Heart left ventricle (tissue), 16 donors: ENCODE results near the gene GGT5. TPM values are rescaled to one million over a fixed set of nuclear protein-coding genes. Genes with fewer than 3 reads are reported as not detected.
"Not testable (repeated sequence)": the region's sequence is repeated elsewhere in the genome, so short reads cannot be mapped to it uniquely, and the experiment has no call there.

Source experiments
- ATAC-seq, 4 donors: fragments of 200-7000 bp; cut with Tn5 transposase; one replicate each; pipeline ENCODE4 v1.9.1; 2020 to 2022; ENCODE audit warnings: moderate library complexity in 4 of 4, mild to moderate bottlenecking in 3 of 4, moderate number of reproducible peaks in 1 of 4
- DNase-seq, 5 donors: peaks; one replicate each; pipeline ENCODE4 v3.0.0-alpha.2; 2020
- H3K27ac ChIP-seq, 12 donors: fragments of 200-600 bp; sonication (generic) in 4 of 12; one replicate each; pipeline versions ENCODE4 v1.5.0 to v1.8.0; 2016 to 2022; ENCODE audit warnings: mild to moderate bottlenecking in 2 of 12
- H3K27me3 ChIP-seq, 9 donors: fragments of 200-600 bp; sonication (generic) in 2 of 9; one replicate each; pipeline versions ENCODE4 v1.5.1 to v1.8.0; 2016 to 2022; ENCODE audit warnings: mild to moderate bottlenecking in 3 of 9
- H3K36me3 ChIP-seq, 9 donors: fragments of 200-600 bp; sonication (generic) in 2 of 9; one replicate each; pipeline versions ENCODE4 v1.5.0 to v1.8.0; 2018 to 2022; ENCODE audit warnings: mild to moderate bottlenecking in 2 of 9
- H3K4me1 ChIP-seq, 12 donors: fragments of 200-600 bp; sonication (generic) in 4 of 12; one replicate each; pipeline versions ENCODE4 v1.5.0 to v1.8.0; 2016 to 2022; ENCODE audit warnings: mild to moderate bottlenecking in 3 of 12
- H3K4me3 ChIP-seq, 12 donors: fragments of 200-600 bp; sonication (generic) in 4 of 12; one replicate each; pipeline versions ENCODE4 v1.5.0 to v1.8.0; 2017 to 2022; ENCODE audit warnings: mild to moderate bottlenecking in 9 of 12, moderate library complexity in 4 of 12
- H3K9me3 ChIP-seq, 12 donors: fragments of 200-600 bp; sonication (generic) in 4 of 12; one replicate each; pipeline versions ENCODE4 v1.5.0 to v1.8.0; 2016 to 2022; ENCODE audit warnings: mild to moderate bottlenecking in 1 of 12
- WGBS, 4 donors: extraction: QIAGEN DNeasy Blood & Tissue Kit in 2 of 4; methylation state at CpG; one replicate each; pipeline versions ENCODE4 v1.1.5 to v1.1.7; 2013 to 2018; 5-methylcytosine and 5-hydroxymethylcytosine counted together
- intact Hi-C, 10 donors: fragments of 100-400 bp; cut with DNase I; formaldehyde crosslinking; loops; one replicate each; pipeline versions ENCODE4 v1.11.1 to v1.14.2; 2022
- polyA plus RNA-seq, 2 donors: library from polyadenylated mRNA; stranded (reverse); fragments of 200-250 nt; gene quantifications; one replicate each; pipeline ENCODE4 v1.2.3, GENCODE V29; 2013
- total RNA-seq, 9 donors: library from RNA; depleted of rRNA in 2 of 9; stranded (reverse); fragments of >200 nt in 2 of 9; fragmentation: NEBNext Ultra II Directional in 3 of 9; extraction: Animal tissue kit (Norgen Biotek cat#: 25700) in 3 of 9; gene quantifications; one replicate each; pipeline versions ENCODE4 v1.1.0 to v1.2.4, GENCODE V29; 2016 to 2023
- TF ChIP-seq, protein P1 (sequence below), 12 donors: fragments of 200-600 bp; sonication (generic) in 4 of 12; IDR thresholded peaks; one replicate each; pipeline versions ENCODE4 v1.5.0 to v1.8.0; 2018 to 2022; ENCODE audit warnings: antibody characterized with exemption in 12 of 12, mild to moderate bottlenecking in 5 of 12
- donor health status: ischemic (EF 13 %, LVEDD 7.1; RV severe dilation, severe dysfunction).
- donor health status: healthy with polysubstance abuse.
- donor health status: DM: no; HTN: yes; CAD: no.
- donor health status: DM: no; HTN: no; CAD: no.
- donor health status: ischemic (EF 25% LVEDD 6.9; RV normal size, moderate dysfunction).
- donor health status: ischemic (EF 25% LVEDD 5.7; RV mildly dilated, moderate dysfunction).
- donor health status: healthy.
- donor health status: DM: yes; HTN: yes; CAD: no.
- donor health status: ischemic (EF 35%, LVEDD 5.7; RV mildly dilated, moderate dysfunction).
- donor health status: nonischemic (EF 11% LVEDD 7.7; RV severe dilation, severe dysfunction).
- donor health status: DM: yes; HTN: yes; CAD: no.
- donor health status: PGD.
- donor health status: ischemic (EF 29% LVEDD 5.4; RV normal size, mild dysfunction).
- donor health status: nonischemic (EF 23%, LVEDD 6.1; RV moderate dilation, normal function).

Gene GGT5
- total and polyA plus RNA-seq, 11 donors: 6.1 to 71.5 (median 19.6) TPM

DNA sequence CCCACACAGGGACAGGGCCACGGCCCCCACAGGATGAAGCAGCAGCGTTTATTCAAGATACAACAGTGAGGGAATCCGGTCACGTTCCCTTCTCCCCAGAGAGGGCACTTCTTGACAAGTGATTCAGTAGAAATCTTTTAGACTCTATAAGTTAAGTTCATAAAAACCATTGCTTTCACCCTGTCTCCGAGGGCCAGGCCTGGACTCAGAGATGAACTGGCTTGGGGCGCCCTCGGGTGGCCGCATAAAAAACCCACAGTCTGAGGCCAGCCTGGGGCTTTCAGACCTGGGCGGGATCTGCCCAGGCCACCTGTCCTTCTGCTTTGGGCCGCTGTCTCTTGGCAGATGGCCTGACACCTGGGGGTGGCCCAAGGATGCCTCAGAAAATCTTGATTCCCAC is 14.6 kb upstream of the GGT5 start:
- TF ChIP-seq, protein P1, sequence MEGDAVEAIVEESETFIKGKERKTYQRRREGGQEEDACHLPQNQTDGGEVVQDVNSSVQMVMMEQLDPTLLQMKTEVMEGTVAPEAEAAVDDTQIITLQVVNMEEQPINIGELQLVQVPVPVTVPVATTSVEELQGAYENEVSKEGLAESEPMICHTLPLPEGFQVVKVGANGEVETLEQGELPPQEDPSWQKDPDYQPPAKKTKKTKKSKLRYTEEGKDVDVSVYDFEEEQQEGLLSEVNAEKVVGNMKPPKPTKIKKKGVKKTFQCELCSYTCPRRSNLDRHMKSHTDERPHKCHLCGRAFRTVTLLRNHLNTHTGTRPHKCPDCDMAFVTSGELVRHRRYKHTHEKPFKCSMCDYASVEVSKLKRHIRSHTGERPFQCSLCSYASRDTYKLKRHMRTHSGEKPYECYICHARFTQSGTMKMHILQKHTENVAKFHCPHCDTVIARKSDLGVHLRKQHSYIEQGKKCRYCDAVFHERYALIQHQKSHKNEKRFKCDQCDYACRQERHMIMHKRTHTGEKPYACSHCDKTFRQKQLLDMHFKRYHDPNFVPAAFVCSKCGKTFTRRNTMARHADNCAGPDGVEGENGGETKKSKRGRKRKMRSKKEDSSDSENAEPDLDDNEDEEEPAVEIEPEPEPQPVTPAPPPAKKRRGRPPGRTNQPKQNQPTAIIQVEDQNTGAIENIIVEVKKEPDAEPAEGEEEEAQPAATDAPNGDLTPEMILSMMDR (IDR thresholded peaks at IDR 0.05): peak in 9 of 12 donors; percentile 33 to 64 (median 49)
- not testable (repeated sequence) for H3K36me3 ChIP-seq, H3K4me1 ChIP-seq, H3K9me3 ChIP-seq, H3K27me3 ChIP-seq, H3K4me3 ChIP-seq, ATAC-seq
- 7 to 47% (median 34%) methylated on average over 2 to 8 of the region's 10 CpGs for WGBS, 4 donors
- peak overlapping the region in 7 of 12 donors; percentile 18 to 70 (median 48) for H3K27ac ChIP-seq
- intact Hi-C loops: loop anchor here in 1 of 10 donors (10.0 kb wide), 1 partner anchor 485 kb away; the partner anchor contains the start of gene MMP11
- peak; percentile 75 to 83 (median 78) for DNase-seq

DNA sequence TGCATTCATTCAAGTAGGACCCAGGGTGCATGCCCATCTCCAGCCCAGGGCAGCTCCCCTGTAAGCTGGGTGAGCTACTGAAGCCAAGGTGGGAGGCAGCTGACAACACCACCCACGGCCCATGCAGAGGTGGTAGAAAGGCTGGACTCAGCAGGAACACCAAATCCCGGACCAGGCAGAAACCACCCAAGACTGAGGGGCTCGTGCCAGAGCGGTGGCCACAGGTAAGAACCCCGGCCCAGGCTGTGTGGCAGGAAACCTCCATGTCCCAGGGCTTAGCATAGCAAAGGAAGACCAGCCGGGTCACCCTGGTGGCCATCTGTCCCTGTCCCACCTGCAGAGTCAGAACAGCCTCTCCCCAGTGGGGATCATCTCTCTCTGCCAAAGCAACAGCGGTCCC is 11.9 kb upstream of the GGT5 start:
- not testable (repeated sequence) for H3K27ac ChIP-seq, H3K27me3 ChIP-seq, H3K36me3 ChIP-seq, H3K4me1 ChIP-seq, H3K4me3 ChIP-seq, H3K9me3 ChIP-seq, ATAC-seq
- 86 to 97% (median 91%) methylated on average over 2 to 6 of the region's 7 CpGs for WGBS, 4 donors
- intact Hi-C loops: loop anchor here in 1 of 10 donors (10.0 kb wide), 1 partner anchor 482 kb away; the partner anchor contains the start of gene MMP11
- peak in 1 of 5 donors; percentile 33 for DNase-seq

DNA sequence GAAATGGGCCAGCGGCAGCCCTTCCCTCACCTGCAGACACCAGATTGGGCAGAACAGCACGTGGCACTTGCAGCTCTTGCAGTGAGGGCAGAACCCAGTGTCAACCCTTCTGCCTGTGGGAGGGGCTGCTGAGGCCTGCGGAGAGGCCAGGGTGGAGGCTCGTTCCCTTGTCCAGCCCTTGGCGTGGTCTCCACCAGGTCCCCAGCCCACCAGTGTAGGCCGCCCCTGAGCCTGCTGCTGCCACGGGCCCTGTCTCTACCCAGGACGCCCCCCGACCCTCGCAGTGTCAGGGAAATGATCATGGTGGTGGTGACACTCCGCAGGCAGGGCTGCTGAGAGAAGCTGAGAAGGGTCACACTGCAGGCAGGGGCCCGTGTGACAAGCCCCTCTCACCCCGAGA is 11.3 kb upstream of the GGT5 start:
- H3K4me1 ChIP-seq, H3K9me3 ChIP-seq, H3K36me3 ChIP-seq, ATAC-seq, H3K4me3 ChIP-seq, H3K27me3 ChIP-seq, H3K27ac ChIP-seq: not testable (repeated sequence)
- intact Hi-C loops: loop anchor here in 1 of 10 donors (10.0 kb wide), 1 partner anchor 481 kb away; the partner anchor contains the start of gene MMP11
- DNase-seq: peak in 1 of 5 donors; percentile 33
- 90 to 100% (median 93%) methylated on average over 1 to 12 of the region's 13 CpGs for WGBS, 4 donors

GRCh38 chr22:24253126-24253525 is 8.2 kb upstream of the GGT5 start:
- H3K27me3 ChIP-seq, H3K4me1 ChIP-seq, ATAC-seq, H3K36me3 ChIP-seq, H3K27ac ChIP-seq, H3K9me3 ChIP-seq, DNase-seq, H3K4me3 ChIP-seq: not testable (repeated sequence)
- intact Hi-C loops: loop anchor here in 1 of 10 donors (10.0 kb wide), 1 partner anchor 478 kb away; the partner anchor contains the start of gene MMP11
- 95 to 97% (median 96%) methylated on average over 5 to 12 of the region's 12 CpGs for WGBS, 4 donors

DNA sequence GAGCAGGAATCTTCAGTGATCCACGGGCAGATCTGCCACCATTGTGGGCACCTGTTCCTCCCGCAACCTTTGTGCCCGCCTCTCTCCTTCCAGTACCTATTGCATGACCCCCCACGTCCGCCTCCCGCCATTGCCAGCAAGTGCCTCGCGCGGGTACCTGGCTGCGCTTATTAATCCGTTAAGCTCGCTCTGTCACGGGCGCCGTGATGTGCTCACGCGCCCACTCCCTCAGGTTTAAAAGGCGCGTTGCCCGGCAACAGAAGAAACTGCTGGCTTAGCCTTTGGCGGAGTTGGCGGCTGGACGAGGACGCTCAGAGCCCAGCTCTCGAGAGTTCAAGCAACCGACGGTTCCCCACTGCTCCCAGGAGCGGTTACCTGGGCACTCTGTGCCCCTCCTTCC is 6.4 kb upstream of the GGT5 start:
- not testable (repeated sequence) for H3K9me3 ChIP-seq, ATAC-seq, DNase-seq, H3K27me3 ChIP-seq, H3K4me3 ChIP-seq, H3K27ac ChIP-seq, H3K36me3 ChIP-seq
- WGBS, 4 donors: 93 to 96% methylated on average over 17 to 22 of the region's 28 CpGs; no CpG with 5 or more reads in 2 of the 4 donors
- intact Hi-C loops: loop anchor here in 1 of 10 donors (10.0 kb wide), 1 partner anchor 476 kb away; the partner anchor contains the start of gene MMP11
- H3K4me1 ChIP-seq: peaks cover 5 to 17% (median 14%) of the 10 kb centered on the region in 12 donors

- intact Hi-C loops: loop anchor here in 6 of 10 donors (5.0 to 10.0 kb wide), 5 partner anchors 42 to 262 kb away; no protein-coding TSS in a partner anchor
- WGBS, 4 donors: 94 to 97% (median 94%) methylated on average over 6 to 8 of the region's 8 CpGs; no CpG with 5 or more reads in 1 of the 4 donors
- peak in 1 of 5 donors; percentile 4 for DNase-seq
- not testable (repeated sequence) for H3K27ac ChIP-seq, H3K27me3 ChIP-seq, H3K4me3 ChIP-seq, H3K9me3 ChIP-seq, H3K36me3 ChIP-seq, ATAC-seq
- peaks cover 5 to 35% (median 26%) of the 10 kb centered on the region in 12 donors for H3K4me1 ChIP-seq
These were observed 4.5 kb upstream of the GGT5 start for GRCh38 chr22:24249413-24249812.

DNA sequence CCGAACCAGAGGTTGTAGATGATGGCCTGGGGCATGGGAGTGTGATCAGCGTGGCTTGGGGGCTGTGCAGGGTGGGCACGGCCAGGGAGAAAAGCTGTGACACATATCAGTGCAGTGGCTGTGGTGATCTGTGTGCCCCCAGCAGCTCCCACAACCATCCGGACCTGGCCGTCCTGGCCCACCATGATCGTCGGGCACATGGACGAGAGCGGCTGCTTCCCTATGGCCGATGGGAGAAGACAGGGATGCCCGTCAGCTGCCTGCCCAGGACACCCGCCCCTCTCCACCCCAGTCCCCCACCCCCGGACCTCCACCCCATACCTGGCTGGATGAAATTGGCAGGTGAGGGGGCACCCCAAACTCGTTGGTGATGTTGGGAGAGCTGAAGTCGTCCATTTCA is 3.7 kb upstream of the GGT5 start:
- Histone ChIP-seq H3K27ac (peak overlapping the region in 1 of 12 donors; percentile 97), H3K4me1 (peaks cover 5 to 37% (median 26%) of the 10 kb centered on the region in 12 donors)
- intact Hi-C loops: loop anchor here in 6 of 10 donors (5.0 to 10.0 kb wide), 5 partner anchors 41 to 261 kb away; no protein-coding TSS in a partner anchor
- not testable (repeated sequence) for H3K27me3 ChIP-seq, H3K36me3 ChIP-seq, H3K4me3 ChIP-seq, ATAC-seq, H3K9me3 ChIP-seq
- WGBS, 4 donors: 93 to 96% (median 94%) methylated on average over 10 to 15 of the region's 15 CpGs
- peak in 1 of 5 donors; percentile 27 for DNase-seq
